PC-9 (cell line): ENCODE results near the gene TCAIM. TPM values are rescaled to one million over a fixed set of nuclear protein-coding genes. Genes with fewer than 3 reads are reported as not detected.
"Not testable (repeated sequence)": the region's sequence is repeated elsewhere in the genome, so short reads cannot be mapped to it uniquely, and the experiment has no call there.

Source experiments
- BruUV-seq: library from RNA; stranded (reverse); fragments of 400-500 nt; replicated peaks from 2 replicates; lab custom pipeline; 2021; lab: Mats Ljungman, UMichigan
- CTCF ChIA-PET: fragments of 300-600 bp; sonication (Branson Sonifier 250); formaldehyde crosslinking; loops from one replicate; lab custom pipeline; 2022; ENCODE audit warnings: antibody characterized with exemption; lab: Charles Lee
- POLR2A ChIA-PET: fragments of 300-600 bp; sonication (Branson Sonifier 250); formaldehyde crosslinking; loops from one replicate; lab custom pipeline; 2022; ENCODE audit warnings: antibody characterized with exemption; ENCODE audit not compliant: unreplicated experiment; lab: Charles Lee
- DNase-seq, 2 experiments: peaks; one replicate each; pipeline versions ENCODE4 v3.0.0 to v3.0.0-alpha.2; 2015 to 2022; ENCODE audit warnings: mixed read lengths in 1 of 2
- H2AFZ ChIP-seq: fragments of 200-600 bp; sonication (generic); 2 replicates; pipeline ENCODE4 v1.8.1; 2017; ENCODE audit warnings: antibody characterized with exemption
- H3F3A ChIP-seq: fragments of 200-600 bp; sonication (generic); 2 replicates; pipeline ENCODE4 v1.8.1; 2017; ENCODE audit warnings: antibody characterized with exemption, mild to moderate bottlenecking, low read depth; ENCODE audit not compliant: insufficient read depth
- H3K27ac ChIP-seq: fragments of 200-600 bp; sonication (generic); 2 replicates; pipeline ENCODE4 v1.6.1; 2016; ENCODE audit warnings: mixed run types
- H3K27me3 ChIP-seq: fragments of 200-600 bp; sonication (generic); 2 replicates; pipeline ENCODE4 v1.6.1; 2016; ENCODE audit warnings: low read depth, mixed run types; ENCODE audit not compliant: insufficient read depth
- H3K36me3 ChIP-seq: fragments of 200-600 bp; sonication (generic); 2 replicates; pipeline ENCODE4 v1.6.1; 2016; ENCODE audit warnings: low read depth, mixed run types
- H3K4me1 ChIP-seq: fragments of 200-600 bp; sonication (generic); replicated peaks from 2 replicates; pipeline ENCODE4 v1.6.1; 2016; ENCODE audit warnings: mixed run types; ENCODE audit not compliant: insufficient read depth
- H3K4me2 ChIP-seq: fragments of 200-600 bp; sonication (generic); 2 replicates; pipeline ENCODE4 v1.6.1; 2017; ENCODE audit warnings: mixed run types
- H3K4me3 ChIP-seq: fragments of 200-600 bp; sonication (generic); 2 replicates; pipeline ENCODE4 v1.6.1; 2016; ENCODE audit warnings: mixed run types
- H3K79me2 ChIP-seq: fragments of 200-600 bp; sonication (generic); 2 replicates; pipeline ENCODE4 v1.6.1; 2017; ENCODE audit warnings: low read depth, mixed run types
- H3K9me2 ChIP-seq: fragments of 200-600 bp; sonication (generic); 2 replicates; pipeline ENCODE4 v1.8.1; 2017; ENCODE audit warnings: mild to moderate bottlenecking; ENCODE audit not compliant: insufficient read depth
- H3K9me3 ChIP-seq: fragments of 200-600 bp; sonication (generic); 2 replicates; pipeline ENCODE4 v1.8.1; 2016; ENCODE audit warnings: low read depth; ENCODE audit not compliant: insufficient read depth
- H4K20me1 ChIP-seq: fragments of 200-600 bp; sonication (generic); 2 replicates; pipeline ENCODE4 v1.8.1; 2017; ENCODE audit not compliant: insufficient read depth
- CTCF ChIP-seq: fragments of 200-600 bp; sonication (generic); conservative IDR thresholded peaks from 2 replicates; pipeline ENCODE4 v1.6.1; 2017; ENCODE audit warnings: mixed run types, antibody characterized with exemption, mild to moderate bottlenecking, moderate library complexity
- EZH2 ChIP-seq: fragments of 200-600 bp; sonication (generic); IDR thresholded peaks from 2 replicates; pipeline ENCODE4 v1.8.0; 2017; ENCODE audit warnings: antibody characterized with exemption, low read depth
- intact Hi-C: fragments of 100-400 bp; cut with micrococcal nuclease; formaldehyde crosslinking; loops from one replicate; pipeline ENCODE4 v1.10.0; 2022; ENCODE audit not compliant: unreplicated experiment
- total RNA-seq: library from RNA; stranded (reverse); gene quantifications from 2 replicates; pipeline ENCODE4 v1.2.3, GENCODE V29; 2021

TCAIM gene
- total RNA-seq, 1 experiment from 2014 or later: 28.3 TPM

DNA sequence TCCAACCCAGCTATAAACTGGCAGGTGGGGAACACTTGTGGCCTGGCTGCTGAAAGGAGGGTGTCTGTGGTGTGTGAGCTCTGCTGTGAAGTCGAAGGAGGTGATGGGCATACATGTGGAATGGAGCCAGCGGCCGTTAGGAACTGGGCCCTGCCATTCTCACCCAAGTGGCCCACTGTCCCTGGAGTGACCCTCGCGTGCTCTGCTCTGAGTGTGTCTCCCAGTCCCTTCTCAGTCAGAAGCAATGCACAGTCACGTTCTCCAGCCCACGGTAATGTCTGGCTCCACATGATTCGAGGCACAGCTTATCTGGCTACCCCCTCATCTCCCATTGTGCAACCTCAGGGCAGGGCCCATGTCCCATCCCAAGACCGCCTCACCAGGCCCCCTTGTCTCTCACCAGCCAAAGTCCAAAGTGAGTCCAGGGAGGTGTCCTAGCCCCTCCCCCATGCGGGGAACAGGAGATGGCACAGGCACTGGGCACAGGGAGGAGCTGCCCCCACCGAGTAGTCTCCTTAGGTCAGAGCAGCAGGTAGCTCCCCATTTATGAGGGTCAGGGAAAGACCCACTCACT is 76.0 kb downstream of the TCAIM start:
- BruUV-seq: no TSS peak
- Histone ChIP-seq H3K9me2 (no peaks in the 10 kb centered on the region), H3F3A (no peaks in the 10 kb centered on the region), H3K36me3 (no peaks in the 10 kb centered on the region), H3K27ac (no peak overlapping the region), H3K27me3 (no peaks in the 10 kb centered on the region), H2AFZ (no peak overlapping the region), H4K20me1 (no peaks in the 10 kb centered on the region), H3K9me3 (no peaks in the 10 kb centered on the region), H3K79me2 (no peaks in the 10 kb centered on the region), H3K4me3 (no peak overlapping the region), H3K4me1 (no peaks in the 10 kb centered on the region), H3K4me2 (no peak overlapping the region)
- intact Hi-C loops: no loop called here
- TF ChIP-seq CTCF (no peak), EZH2 (no peak)
- no peak for DNase-seq
- POLR2A ChIA-PET: no interaction called here
- CTCF ChIA-PET: no interaction called here

GRCh38 chr3:44415421-44415820 is 76.9 kb downstream of the TCAIM start:
- no peak for TF ChIP-seq EZH2
- no peak for TF ChIP-seq CTCF
- H3K4me2 ChIP-seq: no peak overlapping the region
- H3K79me2 ChIP-seq: no peaks in the 10 kb centered on the region
- DNase-seq: no peak
- no peaks in the 10 kb centered on the region for H3K4me1 ChIP-seq
- no peaks in the 10 kb centered on the region for H3K9me3 ChIP-seq
- H3K4me3 ChIP-seq: no peak overlapping the region
- no peak overlapping the region for H2AFZ ChIP-seq
- ChIA-PET CTCF (no interaction called here), POLR2A (no interaction called here)
- no peaks in the 10 kb centered on the region for H3K27me3 ChIP-seq
- no TSS peak for BruUV-seq
- no peaks in the 10 kb centered on the region for H4K20me1 ChIP-seq
- no peaks in the 10 kb centered on the region for H3K36me3 ChIP-seq
- no peaks in the 10 kb centered on the region for H3K9me2 ChIP-seq
- intact Hi-C loops: no loop called here
- no peaks in the 10 kb centered on the region for H3F3A ChIP-seq
- H3K27ac ChIP-seq: no peak overlapping the region

DNA sequence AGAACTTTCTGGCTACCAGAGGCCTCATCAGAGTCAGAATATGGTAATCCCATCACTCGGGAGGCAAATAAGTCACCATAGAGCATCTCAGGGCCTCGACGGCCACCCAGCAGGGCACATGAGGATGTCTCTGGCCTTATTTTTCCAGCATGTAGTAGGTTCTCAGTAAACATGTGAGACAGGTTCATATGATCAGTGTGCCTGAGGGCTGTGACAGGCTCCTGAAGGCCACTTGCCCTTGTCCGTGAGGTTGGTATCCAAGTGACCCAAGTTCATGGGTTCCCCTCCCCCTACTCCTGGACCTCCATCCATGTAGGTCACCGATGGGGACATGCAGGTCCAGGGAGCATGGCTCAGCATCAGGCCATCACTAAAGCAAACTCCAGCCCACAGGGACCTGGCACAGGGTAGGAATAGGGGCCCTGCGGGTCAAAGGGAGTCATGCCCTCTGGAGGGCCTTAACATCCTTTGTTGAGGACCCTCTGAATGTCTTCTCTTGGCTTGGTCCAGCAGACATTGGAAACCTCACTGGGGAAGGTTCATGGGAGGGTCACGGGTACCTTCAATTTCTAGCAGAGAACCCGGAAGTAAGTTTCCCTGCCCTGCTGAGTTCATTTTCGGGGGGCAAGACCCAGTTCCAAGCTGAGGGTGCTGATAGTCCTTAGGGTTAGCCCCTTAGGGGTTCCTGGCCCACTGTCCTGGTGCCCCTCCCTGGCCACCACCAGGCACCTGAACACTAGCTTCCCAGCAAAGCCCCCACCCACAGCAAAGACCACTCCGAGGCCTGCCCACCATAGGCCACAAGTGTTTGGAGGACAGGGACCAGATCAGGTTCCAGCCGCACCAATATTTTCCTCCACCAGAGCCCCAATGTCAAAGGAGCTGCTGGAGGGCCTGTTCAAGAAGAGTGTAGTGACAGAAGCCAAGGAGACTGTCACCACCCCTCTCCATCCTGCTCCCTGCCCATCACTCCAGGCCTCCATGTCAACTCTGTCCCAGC is 77.8 kb downstream of the TCAIM start:
- Histone ChIP-seq H4K20me1 (no peaks in the 10 kb centered on the region), H2AFZ (no peak overlapping the region), H3K27me3 (no peaks in the 10 kb centered on the region), H3K79me2 (no peaks in the 10 kb centered on the region), H3F3A (no peaks in the 10 kb centered on the region), H3K4me3 (no peak overlapping the region), H3K9me3 (no peaks in the 10 kb centered on the region), H3K4me1 (no peaks in the 10 kb centered on the region), H3K27ac (no peak overlapping the region), H3K4me2 (no peak overlapping the region), H3K36me3 (no peaks in the 10 kb centered on the region), H3K9me2 (no peaks in the 10 kb centered on the region)
- TF ChIP-seq CTCF: no peak
- no peak for TF ChIP-seq EZH2
- ChIA-PET POLR2A (no interaction called here), CTCF (no interaction called here)
- no peak for DNase-seq
- intact Hi-C loops: no loop called here
- no TSS peak for BruUV-seq

GRCh38 chr3:44418118-44418517 is 79.6 kb downstream of the TCAIM start:
- H3K4me2 ChIP-seq, H3K36me3 ChIP-seq, H3K9me2 ChIP-seq, H3K9me3 ChIP-seq, DNase-seq, CTCF ChIA-PET, H3F3A ChIP-seq, H3K27ac ChIP-seq, H3K4me3 ChIP-seq, intact Hi-C loops, H4K20me1 ChIP-seq, H3K4me1 ChIP-seq, H2AFZ ChIP-seq, BruUV-seq, H3K27me3 ChIP-seq, POLR2A ChIA-PET, H3K79me2 ChIP-seq: not testable (repeated sequence)
